HG02798 (cell line): ENCODE results near the gene GALNT14.
"Not testable (repeated sequence)": the region's sequence is repeated elsewhere in the genome, so short reads cannot be mapped to it uniquely, and the experiment has no call there.

ENCODE experiments used
- ATAC-seq: cut with Tn5 transposase; IDR thresholded peaks from one replicate; pipeline ENCODE4 v1.9.1; 2021; ENCODE audit warnings: mild to moderate bottlenecking; ENCODE audit not compliant: unreplicated experiment, poor library complexity

GALNT14 gene

GRCh38 chr2:30920511-30920910, 217.7 kb downstream of the GALNT14 start:
- no peak for ATAC-seq

- ATAC-seq, result no peak
Measured at GRCh38 chr2:30915486-30915885, 222.8 kb downstream of the GALNT14 start.

GRCh38 chr2:30914456-30914855, 223.8 kb downstream of the GALNT14 start:
- ATAC-seq, result no peak

- no peak for ATAC-seq
Measured at GRCh38 chr2:30912056-30912455, 226.2 kb downstream of the GALNT14 start.

GRCh38 chr2:30911327-30911726, 226.9 kb downstream of the GALNT14 start:
- no peak for ATAC-seq

GRCh38 chr2:30910686-30911085, 227.6 kb downstream of the GALNT14 start:
- no peak for ATAC-seq

- ATAC-seq, result not testable (repeated sequence)
Measured at GRCh38 chr2:30904437-30904836, 233.8 kb downstream of the GALNT14 start.

- ATAC-seq, result no peak
Measured at GRCh38 chr2:30903326-30903725, 234.9 kb downstream of the GALNT14 start.

GRCh38 chr2:30900381-30900780, 237.9 kb downstream of the GALNT14 start:
- no peak for ATAC-seq

GRCh38 chr2:30899516-30900054, 238.7 kb downstream of the GALNT14 start:
- no peak for ATAC-seq

GRCh38 chr2:30897539-30897938, 240.7 kb downstream of the GALNT14 start:
- no peak for ATAC-seq

- ATAC-seq, result no peak
Measured at GRCh38 chr2:30894498-30895119, 243.6 kb downstream of the GALNT14 start.

GRCh38 chr2:30888852-30889409, 249.3 kb downstream of the GALNT14 start:
- ATAC-seq, result no peak

GRCh38 chr2:30886080-30886479, 252.2 kb downstream of the GALNT14 start:
- ATAC-seq, result no peak

GRCh38 chr2:30883822-30884221, 254.4 kb downstream of the GALNT14 start:
- no peak for ATAC-seq

GRCh38 chr2:30883184-30883583, 255.1 kb downstream of the GALNT14 start:
- ATAC-seq, result no peak

- ATAC-seq, result no peak
Measured at GRCh38 chr2:30880516-30880915, 257.7 kb downstream of the GALNT14 start.

- ATAC-seq, result no peak
Measured at GRCh38 chr2:30877833-30878232, 260.4 kb downstream of the GALNT14 start.

- ATAC-seq, result no peak
Measured at GRCh38 chr2:30872797-30873196, 265.4 kb downstream of the GALNT14 start.

GRCh38 chr2:30871980-30872789, 266.1 kb downstream of the GALNT14 start:
- ATAC-seq, result no peak

GRCh38 chr2:30871440-30871839, 266.8 kb downstream of the GALNT14 start:
- ATAC-seq, result no peak
